NB4 (cell line): Measurements from ENCODE around the gene PAK1.

Source experiments
- POLR2A ChIP-seq: IDR thresholded peaks from 2 replicates; pipeline ENCODE4 v1.6.1; 2011; ENCODE audit warnings: mild to moderate bottlenecking; ENCODE audit not compliant: insufficient read length; ENCODE audit errors: extremely low read depth
- TF ChIP-seq, protein P1 (sequence below): IDR thresholded peaks from one replicate; pipeline ENCODE4 v1.5.1; 2012; ENCODE audit warnings: low read depth, low read length

DNA sequence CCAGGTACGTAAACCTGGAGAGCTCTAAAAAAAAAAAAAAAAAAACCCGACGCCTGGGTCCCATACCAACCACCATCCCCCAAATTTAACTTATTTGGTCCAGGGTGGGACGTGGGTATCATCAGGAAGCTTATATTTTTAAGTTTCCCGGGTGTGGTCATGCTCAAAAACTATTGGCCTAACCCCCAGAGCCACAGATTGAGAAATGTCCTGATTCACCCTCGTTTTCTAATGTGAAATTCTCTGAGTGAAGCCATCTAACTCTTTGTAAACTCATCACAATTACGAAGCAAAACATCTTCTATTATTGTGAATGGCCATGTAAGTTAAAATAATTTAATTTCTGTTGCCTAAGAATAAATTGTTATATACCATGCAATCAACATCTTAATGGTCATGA is 29.6 kb downstream of the PAK1 start:
- TF ChIP-seq, protein P1, sequence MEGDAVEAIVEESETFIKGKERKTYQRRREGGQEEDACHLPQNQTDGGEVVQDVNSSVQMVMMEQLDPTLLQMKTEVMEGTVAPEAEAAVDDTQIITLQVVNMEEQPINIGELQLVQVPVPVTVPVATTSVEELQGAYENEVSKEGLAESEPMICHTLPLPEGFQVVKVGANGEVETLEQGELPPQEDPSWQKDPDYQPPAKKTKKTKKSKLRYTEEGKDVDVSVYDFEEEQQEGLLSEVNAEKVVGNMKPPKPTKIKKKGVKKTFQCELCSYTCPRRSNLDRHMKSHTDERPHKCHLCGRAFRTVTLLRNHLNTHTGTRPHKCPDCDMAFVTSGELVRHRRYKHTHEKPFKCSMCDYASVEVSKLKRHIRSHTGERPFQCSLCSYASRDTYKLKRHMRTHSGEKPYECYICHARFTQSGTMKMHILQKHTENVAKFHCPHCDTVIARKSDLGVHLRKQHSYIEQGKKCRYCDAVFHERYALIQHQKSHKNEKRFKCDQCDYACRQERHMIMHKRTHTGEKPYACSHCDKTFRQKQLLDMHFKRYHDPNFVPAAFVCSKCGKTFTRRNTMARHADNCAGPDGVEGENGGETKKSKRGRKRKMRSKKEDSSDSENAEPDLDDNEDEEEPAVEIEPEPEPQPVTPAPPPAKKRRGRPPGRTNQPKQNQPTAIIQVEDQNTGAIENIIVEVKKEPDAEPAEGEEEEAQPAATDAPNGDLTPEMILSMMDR, result no peak
- no peak for TF ChIP-seq POLR2A
